NCI-H1694 treated with DMSO at 0.1 percent for 48 hours (cell line): ENCODE measurements around the gene CHMP1A.

Source experiments
- DNase-seq: peaks from one replicate; lab custom pipeline; 2025; lab: John Stamatoyannopoulos, UW

Gene CHMP1A

DNA sequence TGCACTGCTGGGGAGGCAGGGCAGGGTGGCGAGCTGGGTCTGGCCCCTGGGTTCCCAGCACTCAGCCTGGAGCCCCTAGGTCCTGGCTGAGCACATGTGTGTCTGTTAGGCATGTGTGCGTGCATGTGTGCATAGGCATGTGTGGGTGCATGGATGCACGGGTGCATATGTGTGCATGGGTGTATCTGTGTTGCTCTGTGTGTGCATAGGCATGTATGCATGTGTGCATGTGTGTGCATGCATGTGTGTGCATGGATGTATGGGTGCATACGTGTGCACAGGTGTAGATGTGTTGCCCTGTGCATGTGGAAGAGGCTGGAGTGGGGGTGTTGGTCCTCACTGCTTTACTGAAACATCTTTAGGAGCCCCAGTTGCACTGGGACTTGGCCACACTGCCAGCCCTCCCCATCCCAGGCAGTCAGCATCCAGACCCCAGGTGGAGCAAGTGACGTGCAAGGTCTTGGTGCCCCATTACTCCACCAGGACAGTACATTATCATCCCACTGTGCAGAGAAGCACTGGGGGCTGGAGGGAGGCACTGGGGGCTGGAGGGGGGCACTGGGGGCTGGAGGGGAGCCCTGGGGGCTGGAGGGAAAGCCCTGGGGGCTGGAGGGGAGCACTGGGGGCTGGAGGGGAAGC, 54.4 kb downstream of the CHMP1A start:
- no peak for DNase-seq

DNA sequence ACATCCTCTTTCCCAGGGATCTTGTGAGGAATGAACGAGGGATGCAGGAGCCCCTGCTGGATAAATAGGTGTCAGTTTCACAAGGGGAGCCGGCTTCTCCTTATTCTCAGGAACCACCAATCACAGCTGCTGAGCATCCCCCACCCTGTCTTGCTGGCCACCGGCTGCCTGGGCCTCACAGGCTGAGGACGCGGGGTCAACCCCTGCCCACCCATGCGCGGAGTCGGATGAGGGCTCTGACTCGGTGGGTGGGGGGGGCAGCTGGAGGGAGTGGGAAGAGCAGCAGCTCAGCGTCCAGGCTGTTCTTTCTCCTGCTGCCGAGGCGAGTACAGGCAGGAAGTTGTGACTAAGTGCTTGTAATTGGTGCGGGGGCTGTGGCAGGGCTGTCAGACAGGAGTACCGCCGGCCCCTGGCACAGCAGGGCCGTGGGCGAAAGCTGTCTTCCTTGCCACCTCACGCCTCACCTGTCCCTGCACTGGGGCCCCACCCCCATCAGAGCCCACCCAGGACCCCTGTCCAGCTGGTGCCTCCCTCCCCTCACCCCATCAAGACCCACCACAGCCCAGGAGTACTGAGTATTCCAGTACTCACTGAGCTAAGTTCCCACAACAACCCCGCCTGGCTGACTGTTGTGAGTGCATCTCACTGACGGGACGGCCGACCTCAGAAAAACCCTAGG, 55.1 kb downstream of the CHMP1A start:
- no peak for DNase-seq

DNA sequence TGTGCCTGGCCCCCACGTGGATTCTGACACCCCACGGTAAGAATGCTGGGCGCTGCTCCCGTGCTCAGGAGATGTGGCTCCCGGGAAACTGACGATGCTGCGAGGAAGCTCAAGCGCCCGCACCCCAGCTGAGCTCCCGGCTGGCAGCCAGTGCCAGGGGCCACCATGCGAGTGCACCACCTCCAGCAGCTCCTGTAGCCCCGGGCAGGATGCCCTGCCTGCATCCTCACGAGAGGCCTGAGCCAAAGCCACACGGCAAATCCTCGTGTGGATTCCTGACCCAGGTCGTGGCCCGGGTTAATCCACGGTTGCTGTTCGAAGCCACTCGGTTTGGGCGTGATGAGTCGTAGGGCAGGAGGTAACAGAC, 55.6 kb downstream of the CHMP1A start:
- no peak for DNase-seq

DNA sequence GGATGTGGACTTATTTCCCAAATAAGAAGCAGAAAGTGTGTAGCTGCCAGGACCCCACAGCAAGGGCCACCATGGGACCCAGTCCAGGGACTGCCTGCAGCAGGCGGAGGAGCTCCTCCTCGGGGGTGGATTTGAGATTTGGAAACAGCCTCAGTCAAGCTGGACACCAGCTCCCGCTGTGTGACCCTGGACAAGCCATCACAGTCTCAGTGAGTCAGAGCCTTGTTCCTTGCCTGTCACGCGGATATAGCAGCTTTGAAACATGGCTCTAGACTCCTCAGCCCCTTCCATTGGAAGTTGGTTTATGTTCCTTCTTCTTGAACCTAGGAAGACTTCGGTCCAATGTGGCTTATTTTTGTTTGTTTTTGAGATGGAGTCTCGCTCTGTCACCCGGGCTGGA, 56.6 kb downstream of the CHMP1A start:
- DNase-seq: no peak

DNA sequence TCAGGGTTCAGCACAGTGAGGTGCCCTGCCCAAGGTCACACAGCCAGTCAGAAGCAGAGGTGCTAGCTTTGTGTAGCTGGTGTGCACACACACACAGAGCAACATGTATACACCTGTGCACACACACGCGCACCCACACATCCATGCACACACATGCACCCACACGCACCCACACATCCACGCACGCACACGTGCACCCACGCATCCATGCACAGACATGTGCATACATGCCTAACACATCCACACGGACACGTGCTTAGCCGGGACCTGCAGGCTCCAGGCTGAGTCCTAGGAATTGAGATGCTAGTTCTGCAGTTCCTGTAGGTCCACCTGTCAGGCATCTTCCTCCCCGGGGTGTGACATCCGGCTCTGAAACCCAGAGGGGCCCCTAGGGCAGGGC, 57.1 kb downstream of the CHMP1A start:
- no peak for DNase-seq

DNA sequence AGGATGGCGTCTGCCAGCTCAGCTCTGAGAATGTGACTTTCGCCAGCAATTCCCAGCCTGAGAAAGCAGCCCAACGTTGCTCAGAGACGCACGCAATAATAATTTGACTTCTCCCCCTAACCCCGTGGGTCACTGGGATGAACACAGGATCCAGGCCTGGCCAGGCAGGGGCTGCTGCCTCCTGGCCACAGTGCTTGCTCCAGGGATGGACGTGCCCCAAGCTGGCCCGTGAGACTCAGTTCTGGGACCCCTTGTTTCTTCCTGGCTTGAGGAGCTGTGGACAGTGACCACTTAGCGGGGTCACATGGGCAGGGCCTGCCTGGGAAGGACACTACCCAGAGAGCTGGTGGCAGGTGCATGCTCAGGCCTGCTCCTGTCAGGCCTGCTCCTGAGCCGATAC, 57.6 kb downstream of the CHMP1A start:
- DNase-seq: no peak

DNA sequence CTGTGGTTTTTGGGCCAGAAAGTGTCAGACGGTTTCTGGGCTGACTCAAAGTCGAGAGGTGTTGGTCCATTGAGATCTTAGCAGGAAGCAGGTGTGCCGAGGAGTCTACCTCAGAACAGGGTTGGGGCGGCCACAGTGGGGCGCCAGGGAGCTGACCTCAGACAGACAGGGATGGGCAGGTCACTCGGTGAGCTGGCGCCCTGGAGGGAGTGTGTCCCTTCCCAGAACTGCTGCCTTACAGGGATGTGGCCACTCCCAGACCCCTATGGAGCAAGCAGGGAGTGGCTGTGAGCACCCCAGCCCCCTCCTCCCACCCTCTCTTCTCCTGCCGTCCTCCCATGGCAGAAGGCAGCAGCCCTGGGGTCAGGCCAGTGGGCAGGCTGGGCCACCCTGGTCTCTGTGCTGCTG, 58.1 kb downstream of the CHMP1A start:
- DNase-seq: no peak

DNA sequence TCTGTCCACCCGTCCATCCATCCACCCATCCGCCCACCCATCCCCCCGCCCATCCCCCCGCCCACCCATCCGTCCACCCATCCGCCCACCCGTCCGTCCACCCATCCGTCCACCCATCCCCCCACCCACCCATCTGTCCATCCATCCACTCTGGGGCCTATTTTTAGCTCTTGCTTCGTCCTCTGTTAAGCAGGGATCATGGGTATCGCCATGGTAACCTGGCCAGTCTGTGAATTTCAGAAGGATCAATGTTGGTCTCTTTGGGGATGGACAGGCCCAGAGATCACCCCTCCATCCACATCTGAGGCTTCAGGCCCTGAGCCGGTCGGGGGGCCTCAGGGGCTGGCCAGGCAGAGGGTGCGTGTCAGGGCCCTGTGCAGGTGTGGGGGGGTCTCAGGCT, 59.3 kb downstream of the CHMP1A start:
- DNase-seq: no peak

DNA sequence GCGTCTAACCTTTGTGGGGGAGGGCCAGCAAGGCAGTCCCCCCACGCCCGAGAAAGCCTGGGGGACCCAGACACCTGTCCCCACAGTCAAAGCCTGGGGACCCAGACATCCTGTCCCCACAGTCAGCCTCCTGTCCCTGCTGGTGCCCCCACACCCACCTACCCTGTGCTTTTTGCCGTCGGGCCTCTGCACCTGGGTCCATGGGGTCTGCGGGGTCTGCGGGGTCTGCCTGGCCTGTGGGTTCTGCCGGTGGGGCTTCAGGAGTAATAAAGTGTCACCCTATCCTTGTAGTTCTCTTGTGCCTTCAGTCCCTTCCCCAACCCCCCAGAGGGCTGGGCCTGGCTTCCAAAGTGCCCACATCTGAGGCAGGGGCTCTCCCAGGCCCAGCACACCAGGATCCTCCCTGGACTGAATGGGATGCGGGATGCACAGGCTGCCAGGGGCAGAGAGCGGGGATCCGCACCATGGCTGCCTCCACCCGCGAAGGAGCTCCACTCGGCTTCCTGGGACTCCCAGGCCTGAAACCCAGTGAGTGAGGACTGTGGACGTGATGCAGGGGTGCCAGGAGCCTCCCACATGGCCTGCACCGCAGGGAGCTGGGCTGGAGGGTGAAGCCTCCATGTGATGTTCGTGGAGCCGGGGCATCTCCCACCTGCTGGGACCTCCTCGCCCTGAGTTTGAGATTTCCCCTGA, 60.4 kb downstream of the CHMP1A start:
- DNase-seq: no peak

DNA sequence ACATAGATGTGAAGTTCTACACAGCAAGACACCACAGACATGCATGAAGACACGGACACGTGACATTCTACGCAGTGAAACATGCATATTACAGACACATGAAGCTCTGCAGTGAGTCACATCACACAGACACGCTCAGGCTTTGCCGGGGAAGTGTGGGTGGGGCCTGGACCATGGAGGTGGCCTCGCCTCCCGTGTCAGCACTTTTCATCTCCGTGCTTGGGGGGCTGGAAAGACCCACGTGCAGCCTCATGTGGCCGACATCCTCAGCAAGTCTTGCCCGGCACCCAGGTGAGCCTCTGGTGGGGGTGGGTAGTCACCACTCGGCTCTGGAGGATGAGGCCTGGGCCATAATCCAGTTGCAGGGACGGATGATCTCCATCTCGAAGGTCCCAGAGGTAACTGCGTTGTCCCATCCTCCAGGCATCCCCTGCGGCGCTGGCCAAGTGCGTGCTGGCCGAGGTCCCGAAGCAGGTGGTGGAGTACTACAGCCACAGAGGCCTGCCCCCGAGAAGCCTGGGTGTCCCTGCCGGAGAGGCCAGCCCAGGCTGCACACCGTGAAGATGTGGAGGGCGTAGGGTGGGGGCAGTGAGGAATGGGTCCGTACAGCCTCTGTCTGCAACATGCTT, 61.3 kb downstream of the CHMP1A start:
- DNase-seq: no peak

DNA sequence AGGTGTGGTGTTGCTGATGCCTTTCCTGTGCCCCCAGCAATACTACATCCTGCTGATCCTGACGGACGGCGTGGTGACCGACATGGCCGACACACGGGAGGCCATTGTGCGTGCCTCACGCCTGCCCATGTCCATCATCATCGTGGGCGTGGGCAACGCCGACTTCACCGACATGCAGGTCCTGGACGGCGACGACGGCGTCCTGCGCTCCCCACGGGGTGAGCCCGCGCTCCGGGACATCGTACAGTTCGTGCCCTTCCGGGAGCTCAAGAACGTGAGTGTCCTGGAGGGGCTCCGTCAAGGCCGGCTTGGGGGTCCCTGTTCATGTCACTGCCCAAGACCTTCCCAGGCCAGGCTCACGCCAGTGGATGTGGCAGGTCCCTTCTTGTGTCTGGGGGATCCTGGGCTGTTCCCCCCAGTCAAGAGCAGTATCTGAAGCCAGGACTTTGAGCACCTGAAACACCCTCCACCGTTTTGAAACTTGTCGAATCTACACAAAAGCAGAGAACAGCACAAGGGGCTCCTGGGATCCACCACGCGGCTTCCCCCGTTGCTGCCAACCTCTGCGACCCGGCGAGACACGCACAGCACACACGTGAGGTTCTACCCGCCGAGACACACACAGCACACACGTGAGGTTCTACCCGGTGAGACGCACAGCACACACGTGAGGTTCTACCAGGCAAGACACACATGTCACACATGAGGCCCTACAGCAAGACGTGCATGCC, 62.0 kb downstream of the CHMP1A start:
- DNase-seq: no peak
